ENCODE measurements around the gene EEPD1. TPM values are rescaled to one million over a fixed set of nuclear protein-coding genes. Genes with fewer than 3 reads are reported as not detected.

Gene EEPD1
- total RNA-seq, 1 experiment from 2014 or later: 48.0 TPM

GRCh38 chr7:36137754-36138153 is 15.3 kb upstream of the EEPD1 start:
- intact Hi-C loops (cut with micrococcal nuclease; ENCODE audit: unreplicated experiment): no loop called here
- Histone ChIP-seq H3K27me3 (ENCODE audit: control insufficient read depth, insufficient read depth, low read length) (no peaks in the 10 kb centered on the region), H3K9me3 (ENCODE audit: control insufficient read depth, insufficient read depth, low read depth, low read length) (no peaks in the 10 kb centered on the region), H3K4me1 (ENCODE audit: control insufficient read depth, insufficient read depth, low read length) (no peaks in the 10 kb centered on the region), H3K4me3 (ENCODE audit: low read depth in 2 of 2, low read length in 2 of 2) (no peak overlapping the region), H3K27ac (ENCODE audit: low read length) (no peak overlapping the region), H3K36me3 (ENCODE audit: control insufficient read depth, insufficient read depth, low read length) (no peaks in the 10 kb centered on the region)
- no peak for DNase-seq (ENCODE audit: low read depth, low spot score)
- POLR2A ChIA-PET: no interaction called here
- CTCF ChIA-PET: no interaction called here
- no peak for ATAC-seq
- in situ Hi-C loops (cut with HindIII; ENCODE audit: low pct_unique_long_range_greater_than_20kb, low sequenced_read_pairs): no loop called here
- TF ChIP-seq CTCF (IDR thresholded peaks at IDR 0.05) (no peak), POLR2AphosphoS5 (IDR thresholded peaks at IDR 0.05; ENCODE audit: low read depth, low read length) (no peak), SIN3A (IDR thresholded peaks at IDR 0.05; ENCODE audit: borderline replicate concordance, insufficient read depth, low read depth, low read length) (no peak), TCF7L2 (IDR thresholded peaks at IDR 0.05; ENCODE audit: low read depth, low read length) (no peak), REST (IDR thresholded peaks at IDR 0.05; ENCODE audit: insufficient read depth in 1 of 2, low read depth in 2 of 2, low read length in 1 of 2) (no peak)
- no TSS peak for BruUV-seq (replicated peaks)

- TF ChIP-seq TCF7L2 (IDR thresholded peaks at IDR 0.05; ENCODE audit: low read depth, low read length): no peak
- no peak for TF ChIP-seq SIN3A (IDR thresholded peaks at IDR 0.05; ENCODE audit: borderline replicate concordance, insufficient read depth, low read depth, low read length)
- no peak for TF ChIP-seq REST (IDR thresholded peaks at IDR 0.05; ENCODE audit: insufficient read depth in 1 of 2, low read depth in 2 of 2, low read length in 1 of 2)
- no peak for TF ChIP-seq CTCF (IDR thresholded peaks at IDR 0.05)
- no peak for TF ChIP-seq POLR2AphosphoS5 (IDR thresholded peaks at IDR 0.05; ENCODE audit: low read depth, low read length)
- Histone ChIP-seq H3K27ac (ENCODE audit: low read length) (no peak overlapping the region), H3K4me1 (ENCODE audit: control insufficient read depth, insufficient read depth, low read length) (no peaks in the 10 kb centered on the region), H3K27me3 (ENCODE audit: control insufficient read depth, insufficient read depth, low read length) (no peaks in the 10 kb centered on the region), H3K4me3 (ENCODE audit: low read depth in 2 of 2, low read length in 2 of 2) (no peak overlapping the region), H3K9me3 (ENCODE audit: control insufficient read depth, insufficient read depth, low read depth, low read length) (no peaks in the 10 kb centered on the region), H3K36me3 (ENCODE audit: control insufficient read depth, insufficient read depth, low read length) (no peaks in the 10 kb centered on the region)
- ChIA-PET CTCF (no interaction called here), POLR2A (no interaction called here)
- no TSS peak for BruUV-seq (replicated peaks)
- ATAC-seq: no peak
- intact Hi-C loops (cut with micrococcal nuclease; ENCODE audit: unreplicated experiment): no loop called here
- in situ Hi-C loops (cut with HindIII; ENCODE audit: low pct_unique_long_range_greater_than_20kb, low sequenced_read_pairs): no loop called here
- DNase-seq (ENCODE audit: low read depth, low spot score): no peak
Measured at GRCh38 chr7:36138209-36138608, 14.8 kb upstream of the EEPD1 start.

Data from Panc1 (cell line).